Measurements from ENCODE around the gene KRTAP10-4. TPM values are rescaled to one million over a fixed set of nuclear protein-coding genes. Genes with fewer than 3 reads are reported as not detected.

Gene KRTAP10-4
- total RNA-seq, 1 donor: not detected

GRCh38 chr21:44569861-44570517 lies 3.5 kb upstream of the KRTAP10-4 start:
- no peak for TF ChIP-seq CTCF (IDR thresholded peaks at IDR 0.05; ENCODE audit: insufficient read depth, low read depth, low read length)
- DNase-seq (ENCODE audit: low read depth): no peak
- H3K4me3 ChIP-seq (ENCODE audit: low read depth, low read length): no peak overlapping the region

- no peak for DNase-seq (ENCODE audit: low read depth)
- TF ChIP-seq CTCF (IDR thresholded peaks at IDR 0.05; ENCODE audit: insufficient read depth, low read depth, low read length): no peak
- H3K4me3 ChIP-seq (ENCODE audit: low read depth, low read length): no peak overlapping the region
These were observed 2.2 kb upstream of the KRTAP10-4 start for GRCh38 chr21:44571296-44571695.

DNA sequence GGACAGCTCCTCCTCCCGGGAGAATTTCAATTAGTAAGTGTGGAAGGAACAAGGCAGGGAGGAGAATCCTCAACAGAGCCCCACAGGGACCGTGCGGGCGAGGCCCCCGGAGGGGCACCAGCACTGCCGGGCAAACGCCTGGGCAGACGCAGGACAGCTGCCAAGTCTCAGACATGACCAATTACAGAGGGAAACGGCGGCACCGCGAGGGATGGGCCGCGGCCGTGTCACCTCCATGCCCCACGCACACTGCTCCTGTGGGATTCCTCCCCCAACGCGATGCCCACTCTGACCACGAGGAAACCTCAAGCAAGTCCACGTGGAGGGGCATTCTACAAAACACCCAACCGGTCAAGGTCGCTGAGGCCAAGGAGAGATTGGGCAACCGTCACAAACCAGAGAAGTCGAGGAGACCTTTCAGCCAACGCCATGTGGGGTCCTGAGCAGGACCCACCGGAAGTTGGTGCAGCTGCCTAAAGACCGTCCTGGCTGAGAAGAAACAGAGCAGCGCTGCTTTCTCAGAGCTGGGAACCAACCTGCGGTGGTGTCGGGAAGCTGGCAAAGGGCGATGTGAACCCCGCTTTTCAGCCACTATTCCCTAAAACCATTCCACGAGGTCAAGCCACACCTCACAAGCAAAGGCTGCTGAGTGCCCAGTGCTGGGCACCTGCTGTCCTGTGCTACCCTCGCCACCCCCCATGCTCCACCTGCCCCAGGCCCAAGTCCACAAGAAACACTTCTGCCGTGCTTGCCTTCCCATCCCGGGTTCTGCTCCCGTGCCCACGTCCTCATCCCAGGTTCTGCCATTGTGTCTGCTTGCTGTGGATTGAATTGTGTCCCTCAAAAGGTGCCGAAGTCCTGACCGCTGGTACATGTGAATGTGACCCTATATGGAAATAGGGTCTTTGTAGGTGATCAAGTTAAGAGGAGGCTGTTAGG lies 1.4 kb upstream of the KRTAP10-4 start:
- TF ChIP-seq CTCF (IDR thresholded peaks at IDR 0.05; ENCODE audit: insufficient read depth, low read depth, low read length): no peak
- DNase-seq (ENCODE audit: low read depth): no peak
- no peak overlapping the region for H3K4me3 ChIP-seq (ENCODE audit: low read depth, low read length)

DNA sequence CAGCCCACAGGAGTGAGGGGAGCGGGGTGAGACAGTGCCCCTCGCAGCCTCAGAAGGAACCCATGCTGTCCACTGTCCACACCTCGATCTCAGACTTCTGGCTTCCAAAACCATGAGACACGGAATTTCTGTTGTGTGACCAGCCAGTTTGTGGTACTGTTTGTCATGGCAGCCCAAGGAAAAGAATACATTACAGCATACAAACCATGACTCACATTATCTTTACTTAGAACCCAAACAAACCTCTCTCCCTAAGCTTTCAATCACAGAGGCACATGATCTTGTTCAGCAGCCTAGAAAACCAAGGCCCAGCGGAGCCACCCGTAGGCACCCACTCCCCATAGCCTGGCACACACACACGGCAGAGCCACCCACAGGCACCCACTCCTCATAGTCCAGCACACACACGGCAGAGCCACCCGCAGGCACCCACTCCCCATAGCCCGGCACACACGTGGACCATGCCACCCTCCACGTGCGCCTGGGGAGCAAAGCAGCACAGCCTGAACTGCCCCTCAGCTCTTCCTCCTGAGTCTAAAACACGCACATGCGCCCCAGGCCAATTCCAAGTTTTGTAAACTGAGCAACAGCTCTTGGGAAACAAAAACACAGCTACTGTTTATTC lies 458 bp upstream of the KRTAP10-4 start:
- TF ChIP-seq CTCF (IDR thresholded peaks at IDR 0.05; ENCODE audit: insufficient read depth, low read depth, low read length): no peak
- no peak overlapping the region for H3K4me3 ChIP-seq (ENCODE audit: low read depth, low read length)
- no peak for DNase-seq (ENCODE audit: low read depth)

DNA sequence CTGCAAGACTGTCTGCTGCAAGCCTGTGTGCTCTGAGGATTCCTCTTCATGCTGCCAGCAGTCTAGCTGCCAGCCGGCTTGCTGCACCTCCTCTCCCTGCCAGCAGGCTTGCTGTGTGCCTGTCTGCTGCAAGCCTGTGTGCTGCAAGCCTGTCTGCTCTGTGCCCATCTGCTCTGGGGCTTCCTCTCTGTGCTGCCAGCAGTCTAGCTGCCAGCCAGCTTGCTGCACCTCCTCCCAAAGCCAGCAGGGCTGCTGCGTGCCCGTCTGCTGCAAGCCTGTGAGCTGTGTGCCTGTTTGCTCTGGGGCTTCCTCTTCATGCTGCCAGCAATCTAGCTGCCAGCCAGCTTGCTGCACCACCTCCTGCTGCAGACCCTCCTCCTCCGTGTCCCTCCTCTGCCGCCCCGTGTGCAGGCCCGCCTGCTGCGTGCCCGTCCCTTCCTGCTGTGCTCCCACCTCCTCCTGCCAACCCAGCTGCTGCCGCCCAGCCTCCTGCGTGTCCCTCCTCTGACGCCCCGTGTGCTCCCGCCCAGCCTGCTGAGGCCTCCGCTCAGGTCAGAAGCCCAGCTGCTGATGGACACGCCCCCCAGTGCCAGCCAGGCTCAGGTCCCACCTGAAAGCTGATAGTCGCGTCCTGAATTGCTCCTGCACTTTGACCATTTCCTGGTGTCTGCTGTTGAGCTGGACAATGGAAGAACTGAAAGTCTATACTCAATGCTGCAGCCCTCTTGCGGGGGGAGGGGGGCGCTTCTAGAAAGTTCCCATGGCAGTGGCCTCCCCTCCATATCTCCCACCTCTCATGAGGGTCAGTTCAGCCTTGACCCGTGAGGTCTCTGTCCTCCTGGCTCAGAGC lies 1.2 kb downstream of the KRTAP10-4 start:
- no peak for TF ChIP-seq CTCF (IDR thresholded peaks at IDR 0.05; ENCODE audit: insufficient read depth, low read depth, low read length)
- no peak overlapping the region for H3K4me3 ChIP-seq (ENCODE audit: low read depth, low read length)
- no peak for DNase-seq (ENCODE audit: low read depth)
